GM10847 (cell line): ENCODE results near the gene SERPINA3.

Experiments used
- POLR2A ChIP-seq: IDR thresholded peaks from 2 replicates; pipeline ENCODE4 v1.6.1; 2011; ENCODE audit not compliant: insufficient read length; ENCODE audit errors: extremely low read depth

Gene SERPINA3

GRCh38 chr14:94654071-94654861 lies 42.1 kb downstream of the SERPINA3 start:
- TF ChIP-seq POLR2A: no peak

GRCh38 chr14:94655169-94655710 lies 43.0 kb downstream of the SERPINA3 start:
- TF ChIP-seq POLR2A: no peak

- no peak for TF ChIP-seq POLR2A
Observed at GRCh38 chr14:94656043-94656442, 43.9 kb downstream of the SERPINA3 start.

- no peak for TF ChIP-seq POLR2A
Observed at GRCh38 chr14:94659256-94659655, 47.1 kb downstream of the SERPINA3 start.

GRCh38 chr14:94659901-94660300 lies 47.7 kb downstream of the SERPINA3 start:
- no peak for TF ChIP-seq POLR2A

GRCh38 chr14:94660306-94660946 lies 48.2 kb downstream of the SERPINA3 start:
- TF ChIP-seq POLR2A: no peak

- no peak for TF ChIP-seq POLR2A
Observed at GRCh38 chr14:94663538-94663937, 51.3 kb downstream of the SERPINA3 start.

- TF ChIP-seq POLR2A: no peak
Observed at GRCh38 chr14:94663965-94664704, 51.9 kb downstream of the SERPINA3 start.

- no peak for TF ChIP-seq POLR2A
Observed at GRCh38 chr14:94665121-94665520, 52.9 kb downstream of the SERPINA3 start.

GRCh38 chr14:94665544-94665943 lies 53.4 kb downstream of the SERPINA3 start:
- no peak for TF ChIP-seq POLR2A

GRCh38 chr14:94670692-94671285 lies 58.6 kb downstream of the SERPINA3 start:
- no peak for TF ChIP-seq POLR2A

GRCh38 chr14:94671870-94672444 lies 59.8 kb downstream of the SERPINA3 start:
- no peak for TF ChIP-seq POLR2A

- TF ChIP-seq POLR2A: no peak
Observed at GRCh38 chr14:94673071-94673470, 60.9 kb downstream of the SERPINA3 start.
